HCT116 (cell line): ENCODE measurements around the gene FMN2. TPM values are rescaled to one million over a fixed set of nuclear protein-coding genes. Genes with fewer than 3 reads are reported as not detected.

ENCODE experiments used
- ATAC-seq: fragments of 200-7000 bp; cut with Tn5 transposase; 2 replicates; pipeline ENCODE4 v1.9.1; 2020; ENCODE audit warnings: mild to moderate bottlenecking, moderate library complexity
- BruUV-seq: library from RNA; stranded (reverse); fragments of 400-500 nt; replicated peaks from 2 replicates; lab custom pipeline; 2021; lab: Mats Ljungman, UMichigan
- CTCF ChIA-PET: fragments of 300-600 bp; sonication (Branson Sonifier 250); formaldehyde crosslinking; loops from one replicate; lab custom pipeline; 2021; ENCODE audit warnings: antibody characterized with exemption; lab: Charles Lee
- POLR2A ChIA-PET: fragments of 300-600, 350-600 bp; sonication (Branson Sonifier 250); formaldehyde crosslinking; loops from one replicate; lab custom pipeline; 2021; ENCODE audit warnings: antibody characterized with exemption; lab: Charles Lee
- RAD21 ChIA-PET, 2 experiments: fragments of 300-600 bp; sonication (Branson Sonifier 250); formaldehyde crosslinking; loops; one replicate each; lab custom pipeline; 2023; ENCODE audit warnings: low total read pairs in 2 of 2; ENCODE audit not compliant: uncharacterized antibody in 2 of 2, unreplicated experiment in 2 of 2, low non-redundant PET in 1 of 2; lab: Charles Lee
- DNase-seq: peaks from one replicate; pipeline ENCODE4 v3.0.0-alpha.2; 2010; ENCODE audit warnings: low read depth, low spot score
- H2AFZ ChIP-seq: fragments of 200-600 bp; shearing (Covaris generic), sonication (generic); 2 replicates; pipeline ENCODE4 v1.6.1; 2017; ENCODE audit warnings: low read depth, mixed run types, mixed read lengths, antibody characterized with exemption, low read length; ENCODE audit not compliant: poor library complexity, severe bottlenecking
- H3K27ac ChIP-seq: 2 replicates; pipeline ENCODE4 v1.5.1; 2012; ENCODE audit warnings: low read depth, low read length
- H3K27me3 ChIP-seq: fragments of 200-600 bp; sonication (generic); 2 replicates; pipeline ENCODE4 v1.6.1; 2016; ENCODE audit warnings: mixed run types, low read length, mixed read lengths; ENCODE audit not compliant: insufficient read depth
- H3K36me3 ChIP-seq, 2 experiments: fragments of 200-500 bp in 1 of 2; fragments of 200-600 bp in 1 of 2; sonication (Bioruptor generic) in 1 of 2; sonication (generic) in 1 of 2; 2 replicates each; pipeline versions ENCODE4 v1.5.1 to v1.6.1; 2014 to 2016; ENCODE audit warnings: low read length in 2 of 2, inconsistent platforms in 1 of 2, mixed read lengths in 1 of 2, mixed run types in 1 of 2; ENCODE audit not compliant: insufficient read depth in 2 of 2, control insufficient read depth in 1 of 2
- H3K4me1 ChIP-seq, 2 experiments: fragments of 200-600 bp in 1 of 2; sonication (generic) in 1 of 2; 2 replicates each; pipeline versions ENCODE4 v1.5.1 to v1.6.1; 2012 to 2017; ENCODE audit warnings: low read length in 2 of 2, inconsistent platforms in 1 of 2, mild to moderate bottlenecking in 1 of 2, mixed read lengths in 1 of 2, mixed run types in 1 of 2, moderate library complexity in 1 of 2; ENCODE audit not compliant: insufficient read depth in 2 of 2, control insufficient read depth in 1 of 2
- H3K4me2 ChIP-seq: fragments of 200-600 bp; sonication (generic); 2 replicates; pipeline ENCODE4 v1.6.1; 2017; ENCODE audit warnings: mixed run types, low read length, mixed read lengths
- H3K4me3 ChIP-seq, 2 experiments: fragments of 200-600 bp in 1 of 2; sonication (generic) in 1 of 2; replicated peaks in 1 of 2; 2 replicates each; pipeline ENCODE4 v1.5.1; 2011 to 2016; ENCODE audit warnings: low read length in 2 of 2, control low read depth in 1 of 2, low read depth in 1 of 2, mild to moderate bottlenecking in 1 of 2, mixed read lengths in 1 of 2, mixed run types in 1 of 2
- H3K79me2 ChIP-seq: fragments of 200-600 bp; sonication (generic); 2 replicates; pipeline ENCODE4 v1.6.1; 2017; ENCODE audit warnings: mild to moderate bottlenecking, mixed run types, low read length, moderate library complexity, mixed read lengths; ENCODE audit not compliant: insufficient read depth
- H3K9ac ChIP-seq: fragments of 200-600 bp; sonication (generic); 2 replicates; pipeline ENCODE4 v1.6.1; 2016; ENCODE audit warnings: low read length, mixed read lengths
- H3K9me2 ChIP-seq: fragments of 200-600 bp; sonication (generic), shearing (Covaris generic); 2 replicates; pipeline ENCODE4 v1.6.1; 2017; ENCODE audit warnings: mixed run types, mild to moderate bottlenecking, moderate library complexity; ENCODE audit not compliant: insufficient read depth
- H3K9me3 ChIP-seq, 2 experiments: fragments of 200-500 bp in 1 of 2; fragments of 200-600 bp in 1 of 2; sonication (Bioruptor generic) in 1 of 2; sonication (generic) in 1 of 2; 2 replicates each; pipeline ENCODE4 v1.6.1; 2014 to 2017; ENCODE audit warnings: low read length in 2 of 2, mixed read lengths in 2 of 2, inconsistent platforms in 1 of 2, low read depth in 1 of 2, mild to moderate bottlenecking in 1 of 2, mixed run types in 1 of 2, moderate library complexity in 1 of 2; ENCODE audit not compliant: control insufficient read depth in 1 of 2, insufficient read depth in 1 of 2
- H4K20me1 ChIP-seq: fragments of 200-600 bp; sonication (generic), shearing (Covaris generic); 2 replicates; pipeline ENCODE4 v1.6.1; 2017; ENCODE audit warnings: mixed run types, mild to moderate bottlenecking, moderate library complexity; ENCODE audit not compliant: insufficient read depth
- ATF3 ChIP-seq: IDR thresholded peaks from 2 replicates; pipeline ENCODE4 v1.6.1; 2012
- CTCF ChIP-seq, 3 experiments: fragments of 200-600 bp in 1 of 3; sonication (generic) in 1 of 3; IDR thresholded peaks in 2 of 3; conservative IDR thresholded peaks in 1 of 3; 2 replicates each; pipeline ENCODE4 v1.5.1; 2012 to 2017; ENCODE audit warnings: low read depth in 2 of 3, low read length in 2 of 3, antibody characterized with exemption in 1 of 3, borderline replicate concordance in 1 of 3, control low read depth in 1 of 3, mild to moderate bottlenecking in 1 of 3, mixed read lengths in 1 of 3, mixed run types in 1 of 3, moderate library complexity in 1 of 3; ENCODE audit not compliant: insufficient read depth in 1 of 3
- EZH2 ChIP-seq: fragments of 200-600 bp; sonication (generic); IDR thresholded peaks from 2 replicates; pipeline ENCODE4 v1.6.1; 2017; ENCODE audit warnings: antibody characterized with exemption, mixed run types
- FOSL1 ChIP-seq: IDR thresholded peaks from 2 replicates; pipeline ENCODE4 v1.6.1; 2012; ENCODE audit warnings: low read depth
- JUND ChIP-seq: IDR thresholded peaks from 2 replicates; pipeline ENCODE4 v1.6.1; 2012
- POLR2AphosphoS5 ChIP-seq: IDR thresholded peaks from 2 replicates; pipeline ENCODE4 v1.6.1; 2011; ENCODE audit warnings: mild to moderate bottlenecking, low read depth, low read length, moderate library complexity
- intact Hi-C: fragments of 100-400 bp; cut with micrococcal nuclease; formaldehyde crosslinking; loops from 2 replicates; pipeline ENCODE4 v1.10.0; 2022
- total RNA-seq: library from RNA; stranded (reverse); gene quantifications from one replicate; pipeline ENCODE4 v1.2.1, GENCODE V29; 2021; ENCODE audit not compliant: unreplicated experiment

Gene FMN2
- total RNA-seq, 1 experiment from 2014 or later, result not detected

GRCh38 chr1:240093120-240093961, 1.7 kb downstream of the FMN2 start:
- Histone ChIP-seq H3K4me1 (no peaks in the 10 kb centered on the region), H3K27me3 (no peaks in the 10 kb centered on the region), H3K4me3 (no peak overlapping the region), H3K27ac (no peak overlapping the region), H3K9me2 (no peaks in the 10 kb centered on the region), H3K79me2 (no peaks in the 10 kb centered on the region), H3K4me2 (no peak overlapping the region), H3K36me3 (no peaks in the 10 kb centered on the region), H4K20me1 (no peaks in the 10 kb centered on the region), H2AFZ (no peak overlapping the region), H3K9ac (no peak overlapping the region), H3K9me3 (peaks cover 4 to 7% of the 10 kb centered on the region in 2 experiments; a peak in 2 of 4 replicates)
- DNase-seq, result no peak
- ATAC-seq, result no peak
- RAD21 ChIA-PET, result no interaction called here
- POLR2A ChIA-PET, result no interaction called here
- no TSS peak for BruUV-seq
- intact Hi-C loops, result no loop called here
- TF ChIP-seq FOSL1 (no peak), CTCF (IDR thresholded peaks at IDR 0.05 in 2 of 3, conservative IDR thresholded peaks at IDR 0.05 in 1 of 3; ENCODE audit: borderline replicate concordance in 1 of 3, insufficient read depth in 1 of 3, low read depth in 2 of 3, low read length in 2 of 3) (no peak), JUND (no peak)
- CTCF ChIA-PET, result no interaction called here

- Histone ChIP-seq H3K27me3 (no peaks in the 10 kb centered on the region), H3K9ac (no peak overlapping the region), H3K9me2 (no peaks in the 10 kb centered on the region), H2AFZ (no peak overlapping the region), H4K20me1 (no peaks in the 10 kb centered on the region), H3K79me2 (no peaks in the 10 kb centered on the region), H3K27ac (no peak overlapping the region), H3K4me3 (no peak overlapping the region), H3K4me2 (no peak overlapping the region), H3K36me3 (no peaks in the 10 kb centered on the region), H3K4me1 (no peaks in the 10 kb centered on the region), H3K9me3 (peaks cover 4 to 7% of the 10 kb centered on the region in 2 experiments; a peak in 2 of 4 replicates)
- no peak for ATAC-seq
- POLR2A ChIA-PET, result no interaction called here
- CTCF ChIA-PET, result no interaction called here
- RAD21 ChIA-PET, result no interaction called here
- BruUV-seq, result no TSS peak
- TF ChIP-seq EZH2, result no peak
- TF ChIP-seq POLR2AphosphoS5, result no peak
- TF ChIP-seq ATF3, result no peak
- no peak for DNase-seq
- intact Hi-C loops, result no loop called here
Observed at GRCh38 chr1:240094041-240094722, 2.5 kb downstream of the FMN2 start.
